Right lobe of liver (tissue), 4 donors: ENCODE measurements around the gene PLAAT4.

Source experiments
- CTCF ChIP-seq, 4 donors: fragments of 200-600 bp in 3 of 4; fragments of 450-650 bp in 1 of 4; IDR thresholded peaks; one replicate each; pipeline versions ENCODE4 v1.5.1 to v1.8.0; 2016 to 2022; ENCODE audit warnings: antibody characterized with exemption in 4 of 4, mild to moderate bottlenecking in 2 of 4
- POLR2A ChIP-seq: fragments of 450-650 bp; IDR thresholded peaks from one replicate; pipeline ENCODE4 v1.6.1; 2017; ENCODE audit warnings: antibody characterized with exemption, mild to moderate bottlenecking
- donor health status: DM: no; HTN: no; CAD: no.
- donor health status: DM: no; HTN: no; CAD: no.
- donor health status: DM: no; HTN: yes; CAD: no.

- TF ChIP-seq CTCF (IDR thresholded peaks at IDR 0.05) (no peak), POLR2A (no peak)
Measured at GRCh38 chr11:63560506-63561180, 24.0 kb downstream of the PLAAT4 start.
